Spleen (tissue), 7 donors: ENCODE measurements around the gene KRT83.

Experiments used
- POLR2A ChIP-seq, 3 donors: fragments of 450-650 bp; IDR thresholded peaks; one replicate each; pipeline ENCODE4 v1.5.1; 2017; ENCODE audit warnings: antibody characterized with exemption in 3 of 3, mild to moderate bottlenecking in 1 of 3
- TF ChIP-seq, protein P1 (sequence below), 11 experiments: fragments of 200-600 bp in 7 of 11; fragments of 450-650 bp in 4 of 11; sonication (generic) in 4 of 11; IDR thresholded peaks in 8 of 11; conservative IDR thresholded peaks in 3 of 11; 1 replicate in 7 of 11; 2 replicates in 4 of 11; pipeline versions ENCODE4 v1.4.0 to v1.8.0; 2016 to 2021; ENCODE audit warnings: antibody characterized with exemption in 11 of 11, inconsistent platforms in 4 of 11, mild to moderate bottlenecking in 1 of 11
- donor health status: DM: no; HTN: no; CAD: no; lungs with moderate emphysema.
- donor health status: DM: no; HTN: no; CAD: no.
- donor health status: DM: no; HTN: no; CAD: no.

DNA sequence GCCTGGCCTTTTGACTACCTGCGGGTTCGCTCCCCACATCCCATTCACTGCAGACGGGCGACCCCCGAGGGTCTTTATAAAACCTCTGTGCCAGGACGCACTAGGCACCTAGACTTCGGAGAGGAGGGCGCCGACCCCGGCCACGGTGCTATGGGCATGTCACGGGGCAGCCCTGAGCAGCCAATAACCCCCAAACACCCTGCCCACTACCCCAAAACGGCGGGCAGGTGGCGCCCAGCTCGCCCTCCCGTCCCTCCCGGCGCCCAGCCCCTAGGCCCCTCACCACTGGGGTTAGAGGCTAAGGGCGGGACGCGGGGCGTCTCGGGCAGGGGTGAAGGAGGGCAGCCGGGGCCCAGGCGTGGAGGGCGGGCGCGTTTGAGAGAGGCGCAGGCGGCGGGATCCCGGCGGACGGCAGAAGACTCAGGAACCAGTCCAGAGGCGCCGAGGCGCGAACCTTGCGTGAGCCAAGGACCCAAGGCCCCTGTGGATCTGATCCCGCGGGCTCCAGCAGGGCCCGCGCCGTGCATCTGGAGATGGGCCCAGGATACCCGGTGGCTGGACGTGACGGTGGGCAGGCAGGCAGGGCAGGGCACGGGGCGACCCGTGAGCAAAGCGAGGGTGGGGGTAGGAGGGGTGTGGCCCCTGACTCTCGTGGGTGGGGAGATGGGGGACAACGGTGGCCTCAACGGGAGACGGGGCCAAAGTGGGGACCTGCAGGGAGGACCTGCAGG lies 35.0 kb upstream of the KRT83 start:
- no peak for TF ChIP-seq POLR2A (IDR thresholded peaks at IDR 0.05)
- TF ChIP-seq, protein P1, sequence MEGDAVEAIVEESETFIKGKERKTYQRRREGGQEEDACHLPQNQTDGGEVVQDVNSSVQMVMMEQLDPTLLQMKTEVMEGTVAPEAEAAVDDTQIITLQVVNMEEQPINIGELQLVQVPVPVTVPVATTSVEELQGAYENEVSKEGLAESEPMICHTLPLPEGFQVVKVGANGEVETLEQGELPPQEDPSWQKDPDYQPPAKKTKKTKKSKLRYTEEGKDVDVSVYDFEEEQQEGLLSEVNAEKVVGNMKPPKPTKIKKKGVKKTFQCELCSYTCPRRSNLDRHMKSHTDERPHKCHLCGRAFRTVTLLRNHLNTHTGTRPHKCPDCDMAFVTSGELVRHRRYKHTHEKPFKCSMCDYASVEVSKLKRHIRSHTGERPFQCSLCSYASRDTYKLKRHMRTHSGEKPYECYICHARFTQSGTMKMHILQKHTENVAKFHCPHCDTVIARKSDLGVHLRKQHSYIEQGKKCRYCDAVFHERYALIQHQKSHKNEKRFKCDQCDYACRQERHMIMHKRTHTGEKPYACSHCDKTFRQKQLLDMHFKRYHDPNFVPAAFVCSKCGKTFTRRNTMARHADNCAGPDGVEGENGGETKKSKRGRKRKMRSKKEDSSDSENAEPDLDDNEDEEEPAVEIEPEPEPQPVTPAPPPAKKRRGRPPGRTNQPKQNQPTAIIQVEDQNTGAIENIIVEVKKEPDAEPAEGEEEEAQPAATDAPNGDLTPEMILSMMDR (IDR thresholded peaks at IDR 0.05 in 8 of 11, conservative IDR thresholded peaks at IDR 0.05 in 3 of 11), result no peak
